Measurements from ENCODE around the gene COL3A1.

The COL3A1 gene

DNA sequence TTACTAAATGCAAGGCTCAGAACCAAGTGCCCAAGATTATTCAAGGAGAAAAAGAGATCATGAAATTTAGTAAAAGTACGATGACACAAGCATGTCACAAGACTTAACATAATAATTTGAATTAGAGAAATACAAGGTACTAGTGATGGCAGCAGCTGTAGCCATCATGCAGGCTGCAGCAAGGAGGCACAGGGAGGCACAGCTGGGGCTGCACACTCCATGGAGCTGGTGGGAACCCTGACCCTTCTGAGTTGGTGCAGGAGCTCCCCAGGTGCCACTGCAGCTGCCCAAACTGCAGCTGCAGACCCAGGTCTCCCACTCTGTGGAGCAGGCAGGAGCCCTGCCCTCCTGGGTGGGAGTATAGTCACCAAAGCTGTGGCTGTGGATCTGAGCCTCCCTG is 46.0 kb downstream of the COL3A1 start:
- no peak for DNase-seq

DNA sequence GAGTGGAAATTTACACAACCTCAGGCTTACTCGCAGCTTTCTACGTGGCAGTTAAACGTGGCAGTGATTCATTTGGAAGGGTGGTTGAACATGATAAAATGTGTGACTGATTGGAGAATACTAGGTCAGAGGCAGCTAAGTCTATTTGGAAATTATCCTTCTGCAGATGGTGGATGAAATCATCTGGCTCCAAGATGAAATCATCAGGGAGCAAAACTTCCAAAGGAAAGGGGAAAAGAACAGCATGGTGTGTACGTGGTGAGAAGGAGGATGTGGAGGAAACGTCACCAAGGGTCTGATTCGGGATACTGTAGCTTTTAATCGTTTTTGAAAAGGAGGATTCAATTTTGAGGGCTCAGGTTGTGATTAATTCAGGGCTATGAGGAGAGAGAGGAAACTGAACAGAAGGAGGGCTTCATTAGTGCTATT is 47.9 kb downstream of the COL3A1 start:
- peak; percentile 56 for DNase-seq

DNA sequence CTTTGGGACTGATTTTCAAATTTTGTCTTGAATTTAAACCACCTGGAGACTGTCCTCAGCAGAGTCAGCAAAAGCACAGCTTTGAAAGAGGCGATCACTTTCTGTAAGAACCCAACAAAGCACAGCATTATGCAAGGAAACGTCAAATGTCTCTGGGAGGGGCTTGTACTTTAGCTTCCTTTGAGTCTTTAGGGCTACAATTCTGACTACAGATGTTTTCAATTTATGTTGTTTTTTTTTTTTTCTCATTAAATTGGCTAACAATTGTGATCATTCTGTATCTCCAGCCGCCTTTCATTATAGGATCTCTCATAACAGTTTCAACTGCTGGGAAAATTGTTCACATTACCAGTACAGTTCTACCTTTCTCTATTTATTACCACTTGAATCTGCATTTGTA is 48.3 kb downstream of the COL3A1 start:
- no peak for DNase-seq

DNA sequence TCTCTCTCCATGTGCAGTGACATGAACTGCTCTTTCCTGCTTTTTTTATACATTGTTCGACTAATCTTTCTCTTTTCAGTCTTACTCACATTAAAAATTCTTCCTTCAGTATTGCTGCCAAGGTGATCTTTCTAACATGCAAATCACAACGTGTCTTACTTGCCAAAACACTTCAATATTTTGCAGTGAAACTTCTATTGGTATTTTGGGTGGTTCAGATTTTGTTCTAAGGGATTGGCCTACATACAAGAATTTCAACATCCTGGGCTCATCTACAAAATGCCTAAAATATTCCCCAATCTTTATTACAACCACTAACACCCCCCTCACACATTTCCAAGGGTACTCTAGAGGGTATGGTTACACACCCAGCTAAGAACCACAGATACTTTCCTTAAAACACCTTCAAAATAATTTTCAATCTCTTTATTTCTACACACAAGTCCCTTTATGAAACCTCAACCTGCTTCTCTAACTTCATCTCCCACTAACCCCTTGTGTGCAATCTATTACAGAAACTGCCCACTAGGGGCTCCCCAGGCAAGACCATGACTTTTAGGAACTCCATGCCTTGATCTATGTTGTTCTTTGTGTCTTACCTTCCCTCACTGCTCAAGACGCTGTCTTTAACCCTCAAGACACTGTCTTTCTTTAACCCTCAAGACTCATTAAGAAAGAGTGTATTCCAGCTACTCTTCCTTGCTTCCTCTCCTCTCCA is 50.9 kb downstream of the COL3A1 start:
- DNase-seq, result no peak

DNA sequence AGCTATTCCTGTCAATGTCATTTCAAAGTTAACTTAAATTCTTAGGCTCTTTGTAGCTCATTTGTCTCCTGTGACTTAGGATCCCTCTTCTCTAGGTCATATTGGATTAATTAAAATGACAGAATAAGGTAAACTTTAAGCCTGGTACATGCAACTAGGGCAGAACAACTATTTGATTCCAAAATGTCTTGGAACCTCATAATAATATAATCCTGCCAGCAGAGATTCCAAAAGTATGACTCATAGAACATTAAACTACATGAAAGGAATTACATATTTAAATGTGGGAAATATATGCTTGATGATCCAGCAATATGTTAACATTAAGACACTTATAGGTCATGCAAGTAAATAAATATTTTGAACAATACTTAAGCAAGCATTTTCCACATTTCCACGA is 63.3 kb downstream of the COL3A1 start:
- no peak for DNase-seq

DNA sequence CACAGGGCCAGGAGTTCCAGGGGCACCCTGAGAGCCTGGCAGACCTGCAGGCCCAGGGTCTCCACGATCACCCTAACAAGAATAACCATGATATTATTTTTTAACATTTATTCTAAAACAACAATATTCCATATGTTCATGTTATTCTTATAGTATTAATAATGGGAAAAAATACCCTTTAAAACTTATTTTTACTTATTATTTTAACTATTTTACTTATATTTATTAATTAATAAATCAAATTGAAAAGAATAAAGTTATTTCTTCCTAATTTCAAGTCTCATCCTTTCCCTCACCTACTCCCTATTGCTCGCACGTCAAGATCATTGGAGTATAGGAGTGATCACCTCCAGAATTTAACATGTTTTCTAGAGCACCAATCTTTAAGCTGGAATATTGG is 71.7 kb downstream of the COL3A1 start:
- DNase-seq, result no peak

DNA sequence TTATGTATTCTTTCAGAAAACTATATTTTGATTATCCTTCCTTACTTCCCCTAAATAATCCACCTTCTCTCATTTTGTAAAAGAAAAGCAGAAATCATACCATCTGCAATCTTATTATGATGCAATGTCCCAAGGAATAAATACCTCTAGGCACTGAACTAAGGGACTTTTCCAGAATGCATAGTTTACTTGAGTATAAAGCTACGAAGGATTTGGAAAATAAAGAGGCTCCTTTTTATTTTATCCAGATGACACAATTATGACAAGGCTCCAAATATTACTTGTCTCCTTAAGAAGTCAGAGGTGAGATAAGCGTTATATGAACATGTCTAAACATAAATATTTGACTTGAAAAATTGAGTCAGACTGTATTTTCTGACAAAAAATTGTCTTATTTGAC is 72.1 kb downstream of the COL3A1 start:
- DNase-seq, result no peak

DNA sequence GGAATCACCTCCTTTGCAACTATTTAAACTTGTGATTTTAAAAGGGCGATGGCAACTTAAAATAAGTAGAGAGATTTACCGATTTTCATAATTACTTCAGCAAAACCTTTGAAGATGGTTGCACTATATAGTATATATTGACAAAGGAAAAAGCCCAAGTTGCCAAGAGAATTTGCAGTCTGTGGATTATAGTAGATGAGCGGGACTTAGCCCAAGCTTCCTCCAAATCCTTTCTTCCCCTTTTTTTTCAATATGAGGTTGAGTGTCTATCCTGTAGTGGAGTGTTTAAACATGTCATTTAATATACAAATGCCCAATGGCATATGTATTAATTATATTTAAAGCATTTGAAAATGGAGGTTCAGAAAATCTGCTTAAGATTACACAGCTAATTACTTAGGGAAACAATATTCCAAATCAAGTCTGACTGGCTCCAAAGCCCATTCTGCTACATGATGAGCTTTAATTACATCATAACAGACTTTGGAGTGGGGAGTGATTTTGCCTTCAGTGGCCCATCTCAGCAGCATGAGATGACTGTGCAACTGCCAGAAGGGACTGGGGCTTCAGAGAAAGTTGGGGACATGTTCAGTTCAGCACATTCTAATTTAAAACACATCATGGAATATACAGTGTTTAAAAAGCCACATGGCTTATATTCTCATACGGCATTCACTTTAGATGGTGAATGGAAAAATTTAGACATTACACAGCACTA is 73.2 kb downstream of the COL3A1 start:
- DNase-seq, result no peak

DNA sequence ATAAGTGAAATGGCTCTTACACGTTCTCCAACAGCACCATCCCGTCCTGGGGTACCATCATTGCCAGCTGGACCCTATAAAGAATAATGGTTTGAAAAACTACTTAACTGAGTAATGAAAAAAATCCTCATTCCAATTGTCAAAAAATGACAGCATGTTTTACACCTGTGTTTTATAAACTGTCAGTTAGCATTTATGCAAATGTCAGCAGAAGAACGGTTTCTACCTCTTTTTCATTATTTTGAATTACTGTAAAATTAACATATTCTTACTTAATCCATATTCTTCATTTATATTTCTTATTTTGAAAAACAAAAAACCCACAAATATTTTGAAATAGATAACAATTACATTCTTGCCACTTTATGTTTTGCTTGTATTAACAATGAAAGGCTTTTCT is 74.0 kb downstream of the COL3A1 start:
- no peak for DNase-seq

DNA sequence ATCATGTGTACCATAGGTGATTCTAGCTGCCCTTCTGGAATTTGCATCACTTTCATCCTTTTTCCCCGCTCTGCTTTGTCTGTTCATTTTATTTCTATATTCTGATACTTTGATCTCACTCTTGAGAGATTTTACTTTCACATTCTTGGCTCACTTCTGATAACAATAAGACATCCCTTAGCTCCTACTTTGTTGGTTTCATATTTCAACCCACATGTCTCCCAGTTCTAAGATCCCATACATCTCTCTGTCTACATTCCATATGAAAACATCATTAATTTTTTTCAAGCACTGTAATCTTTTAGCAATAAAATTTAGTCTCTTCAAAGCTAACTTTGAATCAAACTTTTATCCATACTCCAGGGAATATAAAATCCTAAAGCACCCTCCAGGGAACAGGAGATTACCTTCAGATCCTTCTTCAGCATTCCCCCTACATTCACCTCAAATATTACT is 75.6 kb downstream of the COL3A1 start:
- no peak for DNase-seq

DNA sequence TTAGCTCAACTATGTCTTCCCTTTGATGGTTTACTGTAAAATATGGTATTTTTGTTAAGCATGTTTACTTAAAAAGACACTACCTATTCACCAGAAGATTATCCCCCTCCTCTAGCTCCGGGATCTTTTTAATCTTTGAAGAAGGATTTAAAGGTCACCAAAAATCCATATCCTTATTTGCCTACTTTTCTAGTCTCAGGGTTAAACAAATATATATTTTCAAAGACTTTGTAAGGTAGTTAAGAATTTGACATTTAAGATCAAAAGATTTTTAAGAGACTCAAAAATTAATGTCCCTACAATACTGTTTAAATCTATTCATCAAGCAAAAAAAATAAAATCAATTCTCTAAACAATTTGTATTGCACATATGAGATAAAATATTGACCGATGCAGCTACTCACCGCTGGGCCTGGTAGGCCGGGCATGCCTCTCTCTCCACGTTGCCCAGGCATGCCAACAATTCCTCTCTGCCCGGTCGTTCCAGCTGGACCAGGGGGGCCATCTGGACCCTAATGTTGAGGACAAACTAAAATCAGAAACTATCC is 76.1 kb downstream of the COL3A1 start:
- no peak for DNase-seq

DNA sequence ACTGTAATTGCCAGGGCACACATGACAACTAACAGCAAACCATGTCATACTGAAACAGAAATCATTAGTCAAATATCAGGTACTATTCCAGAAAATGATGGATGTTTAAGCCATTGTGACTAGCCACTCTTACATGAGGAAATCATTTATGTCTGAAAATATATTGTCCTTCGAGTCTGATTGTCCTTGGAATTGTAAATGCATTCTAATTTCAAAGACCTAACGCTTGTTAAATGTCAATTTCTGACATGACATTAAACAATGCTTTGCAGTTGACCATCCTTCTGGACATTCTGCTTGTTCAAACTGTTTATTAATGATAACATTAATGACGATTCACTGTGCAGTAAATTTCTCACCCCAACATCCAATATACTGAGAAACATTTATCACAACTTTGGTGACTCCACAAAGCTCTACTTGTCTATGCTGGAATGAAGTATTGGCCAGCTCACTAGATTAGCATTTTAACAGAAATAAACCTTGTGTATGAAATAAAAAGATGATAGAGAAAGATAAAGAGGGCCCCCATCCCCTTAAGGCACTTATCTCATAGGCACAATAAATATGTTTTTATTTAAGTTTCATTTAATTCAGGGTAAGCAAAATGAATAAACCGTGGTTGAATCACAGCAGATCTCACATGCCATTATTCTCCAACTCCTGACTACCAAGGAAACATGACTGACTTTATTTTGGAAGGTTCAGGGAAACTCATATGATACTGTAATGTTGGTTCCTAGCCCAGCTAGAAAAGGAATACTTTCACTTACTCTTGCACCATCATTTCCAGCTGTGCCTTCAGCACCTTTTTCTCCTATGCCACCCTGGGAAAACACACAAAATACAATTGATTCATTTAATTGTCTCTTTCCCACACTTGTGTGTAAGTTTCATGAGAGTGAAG is 82.3 kb downstream of the COL3A1 start:
- DNase-seq, result no peak

DNA sequence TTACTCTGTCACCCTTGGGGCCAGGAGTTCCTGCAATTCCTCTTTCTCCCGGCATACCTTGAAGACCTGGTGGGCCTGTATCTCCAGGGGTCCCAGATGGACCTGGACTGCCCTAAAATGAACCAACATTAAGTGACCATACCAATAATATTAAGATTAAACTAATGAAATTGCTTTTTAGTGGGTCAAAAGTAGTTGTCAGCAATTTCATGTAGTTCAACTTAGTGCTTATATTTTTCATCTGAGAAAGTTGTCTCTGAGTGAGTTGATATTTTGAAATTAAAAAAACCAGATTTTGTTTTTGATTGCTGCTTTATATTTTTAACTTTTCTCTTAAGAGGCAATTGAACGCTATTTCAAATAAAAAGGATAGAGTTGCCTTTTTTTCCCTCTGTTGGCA is 83.1 kb downstream of the COL3A1 start:
- no peak for DNase-seq

DNA sequence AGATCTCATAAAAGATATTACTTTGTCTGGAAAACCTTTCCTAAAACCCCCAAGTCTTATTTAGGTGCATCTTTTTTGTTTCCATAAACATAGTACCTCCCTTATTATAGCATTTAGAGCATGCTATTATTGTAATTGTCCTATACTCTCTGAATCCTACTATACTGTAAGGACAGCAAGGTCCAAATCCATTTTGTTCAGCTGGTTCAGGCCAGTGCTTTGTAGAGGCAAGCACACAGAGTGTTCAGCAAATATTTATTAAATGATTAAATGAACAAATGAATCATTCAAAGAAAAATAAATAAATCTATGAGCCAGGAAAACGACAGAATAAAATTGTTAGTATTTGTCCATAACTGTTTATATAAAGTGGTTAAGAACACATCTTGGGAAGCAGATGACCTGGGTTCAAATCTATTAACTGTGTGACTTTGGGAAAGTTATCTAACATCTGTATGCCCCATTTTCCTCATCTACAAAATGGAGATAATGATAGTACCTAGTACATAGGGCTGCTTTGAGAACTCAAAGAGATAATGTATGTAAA is 86.0 kb downstream of the COL3A1 start:
- DNase-seq, result no peak
